ENCODE results near the gene MTMR4.
A peak's percentile ranks its signal among the peaks of the same experiment; 100 is the strongest.

The MTMR4 gene

DNA sequence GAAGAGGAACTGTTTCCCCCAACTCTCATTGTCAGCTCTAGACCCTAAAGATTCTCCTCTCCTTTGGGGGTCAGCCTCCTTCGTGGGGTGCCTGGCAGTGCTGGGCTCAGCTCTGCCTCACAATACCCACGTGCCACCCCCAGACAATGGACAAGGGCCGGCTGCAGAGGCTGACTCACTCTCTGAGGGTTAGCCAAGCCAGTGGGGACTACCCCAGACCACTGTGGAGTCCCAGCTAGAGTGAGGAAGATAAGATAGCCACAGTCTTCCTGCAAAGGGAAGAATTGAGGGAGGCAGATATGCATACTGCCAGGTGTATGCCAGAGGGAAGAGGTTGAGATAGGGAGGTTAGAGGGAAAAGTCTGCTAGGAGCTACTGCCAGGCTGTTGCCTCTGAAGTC lies 13.5 kb upstream of the MTMR4 start:
- H4K91ac ChIP-seq (ENCODE audit: low read depth, low read length, poor library complexity) = no peak overlapping the region
- no peaks in the 10 kb centered on the region for H3K36me3 ChIP-seq (replicated peaks in 1 of 2; ENCODE audit: control insufficient read depth in 2 of 2, insufficient read depth in 2 of 2, low read length in 2 of 2)
- no peak overlapping the region for H3K9ac ChIP-seq (ENCODE audit: low read depth, low read length, poor library complexity)
- H2BK120ac ChIP-seq (ENCODE audit: low read depth, low read length) = no peak overlapping the region
- H3K4me3 ChIP-seq (ENCODE audit: low read length in 2 of 2) = no peak overlapping the region
- no peak overlapping the region for H2BK5ac ChIP-seq (ENCODE audit: low read length)
- H3K4me2 ChIP-seq (ENCODE audit: insufficient read depth, low read length, poor library complexity, severe bottlenecking) = no peak overlapping the region
- H3K14ac ChIP-seq (ENCODE audit: low read length) = no peak overlapping the region
- DNase-seq (ENCODE audit: low spot score) = no peak
- H3K79me1 ChIP-seq (ENCODE audit: low read depth, low read length) = no peaks in the 10 kb centered on the region
- no peak overlapping the region for H2AK5ac ChIP-seq (ENCODE audit: low read depth, low read length)
- no peak overlapping the region for H3K4ac ChIP-seq (ENCODE audit: low read length)
- no peak overlapping the region for H4K8ac ChIP-seq (ENCODE audit: low read depth, low read length)
- H3K4me1 ChIP-seq (ENCODE audit: control insufficient read depth in 2 of 2, insufficient read depth in 1 of 2, low read depth in 1 of 2, low read length in 2 of 2) = peaks cover 9 to 15% of the 10 kb centered on the region in 2 donors
- no peaks in the 10 kb centered on the region for H3K9me3 ChIP-seq (replicated peaks in 1 of 2; ENCODE audit: control insufficient read depth in 2 of 2, insufficient read depth in 1 of 2, low read depth in 1 of 2, low read length in 2 of 2)
- H2BK15ac ChIP-seq (ENCODE audit: low read length) = no peak overlapping the region
- peaks cover 0 to 63% (median 2%) of the 10 kb centered on the region in 3 experiments for H3K27me3 ChIP-seq (ENCODE audit: control insufficient read depth in 3 of 3, insufficient read depth in 3 of 3, low read depth in 1 of 3, low read length in 3 of 3)
- no CpG with 5 or more reads among the region's 3 CpGs for WGBS, 2 donors (ENCODE audit: extremely low coverage in 2 of 2, insufficient read length in 2 of 2, insufficient replicate concordance in 1 of 2)
- H3K18ac ChIP-seq (ENCODE audit: low read length) = no peak overlapping the region
- no peak overlapping the region for H2AFZ ChIP-seq (ENCODE audit: low read length)
- no peak overlapping the region for H3K27ac ChIP-seq (replicated peaks; ENCODE audit: low read length)
- H3K23ac ChIP-seq (ENCODE audit: low read depth, low read length, poor library complexity) = no peak overlapping the region
- H2BK12ac ChIP-seq (ENCODE audit: low read length) = no peak overlapping the region

DNA sequence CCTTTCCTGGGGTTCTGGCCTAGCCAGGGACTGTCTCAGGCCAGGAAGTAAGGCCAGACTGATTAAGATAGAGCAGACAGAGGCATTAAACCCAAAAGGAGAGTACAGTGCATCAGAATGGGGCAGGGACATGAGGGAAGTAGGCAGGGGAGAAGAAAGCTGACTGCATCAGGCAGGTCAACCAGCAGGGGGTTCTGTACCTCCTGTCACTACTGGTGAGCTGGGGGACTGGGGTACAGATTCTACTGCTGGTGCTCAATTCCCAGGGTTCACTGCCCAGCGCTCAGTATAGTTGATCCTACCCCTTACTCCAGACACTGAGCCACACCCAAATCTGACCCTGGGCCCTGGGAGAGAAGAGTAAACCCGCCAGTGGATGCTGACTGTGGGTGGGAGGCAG lies 12.9 kb upstream of the MTMR4 start:
- Histone ChIP-seq H3K79me1 (ENCODE audit: low read depth, low read length) (no peaks in the 10 kb centered on the region), H2BK12ac (ENCODE audit: low read length) (no peak overlapping the region), H2BK5ac (ENCODE audit: low read length) (no peak overlapping the region), H3K27ac (replicated peaks; ENCODE audit: low read length) (no peak overlapping the region), H3K9ac (ENCODE audit: low read depth, low read length, poor library complexity) (no peak overlapping the region), H3K14ac (ENCODE audit: low read length) (no peak overlapping the region), H3K9me3 (replicated peaks in 1 of 2; ENCODE audit: control insufficient read depth in 2 of 2, insufficient read depth in 1 of 2, low read depth in 1 of 2, low read length in 2 of 2) (no peaks in the 10 kb centered on the region), H2AFZ (ENCODE audit: low read length) (no peak overlapping the region), H4K8ac (ENCODE audit: low read depth, low read length) (no peak overlapping the region), H4K91ac (ENCODE audit: low read depth, low read length, poor library complexity) (no peak overlapping the region), H2AK5ac (ENCODE audit: low read depth, low read length) (no peak overlapping the region), H3K27me3 (ENCODE audit: control insufficient read depth in 3 of 3, insufficient read depth in 3 of 3, low read depth in 1 of 3, low read length in 3 of 3) (peaks cover 0 to 56% (median 2%) of the 10 kb centered on the region in 3 experiments), H2BK120ac (ENCODE audit: low read depth, low read length) (no peak overlapping the region), H3K36me3 (replicated peaks in 1 of 2; ENCODE audit: control insufficient read depth in 2 of 2, insufficient read depth in 2 of 2, low read length in 2 of 2) (no peaks in the 10 kb centered on the region), H3K4me3 (ENCODE audit: low read length in 2 of 2) (no peak overlapping the region), H3K23ac (ENCODE audit: low read depth, low read length, poor library complexity) (no peak overlapping the region), H3K18ac (ENCODE audit: low read length) (no peak overlapping the region), H3K4ac (ENCODE audit: low read length) (no peak overlapping the region), H3K4me2 (ENCODE audit: insufficient read depth, low read length, poor library complexity, severe bottlenecking) (no peak overlapping the region), H3K4me1 (ENCODE audit: control insufficient read depth in 2 of 2, insufficient read depth in 1 of 2, low read depth in 1 of 2, low read length in 2 of 2) (peaks cover 3 to 9% of the 10 kb centered on the region in 2 donors), H2BK15ac (ENCODE audit: low read length) (no peak overlapping the region)
- WGBS, 2 donors (ENCODE audit: extremely low coverage in 2 of 2, insufficient read length in 2 of 2, insufficient replicate concordance in 1 of 2) = no CpG with 5 or more reads among the region's 2 CpGs
- no peak for DNase-seq (ENCODE audit: low spot score)

DNA sequence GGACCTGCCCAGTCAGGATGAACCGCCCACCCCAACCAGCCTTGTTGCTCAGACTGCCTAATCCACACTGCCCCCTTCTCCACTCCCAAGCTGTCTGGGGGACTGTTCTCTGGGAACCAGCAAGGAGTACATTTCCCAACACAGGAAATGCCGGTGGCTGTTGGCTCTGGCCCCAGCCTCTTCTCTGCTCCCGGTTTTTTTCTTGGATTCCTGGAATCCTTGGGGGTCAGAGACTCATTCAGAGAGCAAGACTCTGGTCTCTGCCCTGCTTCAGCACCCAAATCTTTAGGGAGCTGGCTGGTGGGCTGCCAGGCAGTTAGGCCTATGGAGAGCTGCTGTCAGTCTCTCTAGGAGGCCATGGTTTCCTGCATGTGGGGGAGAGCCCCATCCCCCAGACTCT lies 10.8 kb upstream of the MTMR4 start:
- Histone ChIP-seq H3K9me3 (replicated peaks in 1 of 2; ENCODE audit: control insufficient read depth in 2 of 2, insufficient read depth in 1 of 2, low read depth in 1 of 2, low read length in 2 of 2) (no peaks in the 10 kb centered on the region), H3K4me2 (ENCODE audit: insufficient read depth, low read length, poor library complexity, severe bottlenecking) (no peak overlapping the region), H3K4ac (ENCODE audit: low read length) (no peak overlapping the region), H2BK12ac (ENCODE audit: low read length) (no peak overlapping the region), H4K91ac (ENCODE audit: low read depth, low read length, poor library complexity) (no peak overlapping the region), H3K4me3 (ENCODE audit: low read length in 2 of 2) (peak overlapping the region in 1 of 2 donors; percentile 1), H3K79me1 (ENCODE audit: low read depth, low read length) (no peaks in the 10 kb centered on the region), H3K18ac (ENCODE audit: low read length) (no peak overlapping the region), H3K36me3 (replicated peaks in 1 of 2; ENCODE audit: control insufficient read depth in 2 of 2, insufficient read depth in 2 of 2, low read length in 2 of 2) (no peaks in the 10 kb centered on the region), H2BK15ac (ENCODE audit: low read length) (no peak overlapping the region), H2AK5ac (ENCODE audit: low read depth, low read length) (no peak overlapping the region), H3K23ac (ENCODE audit: low read depth, low read length, poor library complexity) (no peak overlapping the region), H3K27ac (replicated peaks; ENCODE audit: low read length) (no peak overlapping the region), H3K4me1 (ENCODE audit: control insufficient read depth in 2 of 2, insufficient read depth in 1 of 2, low read depth in 1 of 2, low read length in 2 of 2) (peaks cover 0 to 3% of the 10 kb centered on the region in 2 donors), H2AFZ (ENCODE audit: low read length) (peak overlapping the region; percentile 72), H2BK5ac (ENCODE audit: low read length) (no peak overlapping the region), H2BK120ac (ENCODE audit: low read depth, low read length) (no peak overlapping the region), H3K14ac (ENCODE audit: low read length) (no peak overlapping the region), H3K9ac (ENCODE audit: low read depth, low read length, poor library complexity) (no peak overlapping the region), H3K27me3 (ENCODE audit: control insufficient read depth in 3 of 3, insufficient read depth in 3 of 3, low read depth in 1 of 3, low read length in 3 of 3) (peaks cover 0 to 40% (median 0%) of the 10 kb centered on the region in 3 experiments), H4K8ac (ENCODE audit: low read depth, low read length) (no peak overlapping the region)
- DNase-seq (ENCODE audit: low spot score) = no peak
- WGBS, 2 donors (ENCODE audit: extremely low coverage in 2 of 2, insufficient read length in 2 of 2, insufficient replicate concordance in 1 of 2) = no CpG with 5 or more reads among the region's 3 CpGs

DNA sequence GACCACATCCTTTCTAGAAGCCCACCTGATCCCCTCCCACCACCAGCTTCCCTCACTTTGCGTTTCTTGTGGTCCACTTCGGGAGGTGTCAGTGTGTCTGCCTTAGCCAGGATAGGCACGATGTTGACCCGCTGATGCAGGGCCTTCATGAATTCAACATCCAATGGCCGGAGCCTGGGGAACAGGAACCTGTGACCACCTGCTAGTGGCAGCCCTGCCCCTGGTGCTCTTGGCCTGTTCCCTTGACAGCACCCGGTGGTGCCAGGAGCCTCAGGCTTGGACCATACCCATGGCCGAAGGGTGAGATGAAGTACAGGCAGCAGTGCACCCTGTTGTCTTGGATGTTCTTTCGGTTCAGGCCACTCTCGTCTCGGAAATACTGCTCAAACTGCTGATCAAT lies 7.2 kb upstream of the MTMR4 start:
- H3K27ac ChIP-seq (replicated peaks; ENCODE audit: low read length) = no peak overlapping the region
- no peak overlapping the region for H3K4me2 ChIP-seq (ENCODE audit: insufficient read depth, low read length, poor library complexity, severe bottlenecking)
- WGBS, 2 donors (ENCODE audit: extremely low coverage in 2 of 2, insufficient read length in 2 of 2, insufficient replicate concordance in 1 of 2) = no CpG with 5 or more reads among the region's 10 CpGs

More for the DNA sequence above, 7.2 kb upstream of the MTMR4 start:
- H3K9ac ChIP-seq (ENCODE audit: low read depth, low read length, poor library complexity) = peak overlapping the region; percentile 24
- H2BK12ac ChIP-seq (ENCODE audit: low read length) = no peak overlapping the region
- peaks cover 0 to 7% (median 0%) of the 10 kb centered on the region in 3 experiments for H3K27me3 ChIP-seq (ENCODE audit: control insufficient read depth in 3 of 3, insufficient read depth in 3 of 3, low read depth in 1 of 3, low read length in 3 of 3)
- peaks cover 6% of the 10 kb centered on the region for H3K79me1 ChIP-seq (ENCODE audit: low read depth, low read length)
- no peak overlapping the region for H3K4ac ChIP-seq (ENCODE audit: low read length)
- H4K91ac ChIP-seq (ENCODE audit: low read depth, low read length, poor library complexity) = no peak overlapping the region
- H3K4me3 ChIP-seq (ENCODE audit: low read length in 2 of 2) = no peak overlapping the region
- no peak overlapping the region for H2AK5ac ChIP-seq (ENCODE audit: low read depth, low read length)
- H2BK120ac ChIP-seq (ENCODE audit: low read depth, low read length) = no peak overlapping the region
- no peak overlapping the region for H3K14ac ChIP-seq (ENCODE audit: low read length)
- peaks cover 5% of the 10 kb centered on the region in 2 donors for H3K4me1 ChIP-seq (ENCODE audit: control insufficient read depth in 2 of 2, insufficient read depth in 1 of 2, low read depth in 1 of 2, low read length in 2 of 2)
- no peak overlapping the region for H3K18ac ChIP-seq (ENCODE audit: low read length)
- no peak overlapping the region for H2BK15ac ChIP-seq (ENCODE audit: low read length)
- H2BK5ac ChIP-seq (ENCODE audit: low read length) = no peak overlapping the region
- no peak overlapping the region for H4K8ac ChIP-seq (ENCODE audit: low read depth, low read length)
- no peak for DNase-seq (ENCODE audit: low spot score)
- no peaks in the 10 kb centered on the region for H3K36me3 ChIP-seq (replicated peaks in 1 of 2; ENCODE audit: control insufficient read depth in 2 of 2, insufficient read depth in 2 of 2, low read length in 2 of 2)
- H3K9me3 ChIP-seq (replicated peaks in 1 of 2; ENCODE audit: control insufficient read depth in 2 of 2, insufficient read depth in 1 of 2, low read depth in 1 of 2, low read length in 2 of 2) = no peaks in the 10 kb centered on the region
- peak overlapping the region; percentile 35 for H3K23ac ChIP-seq (ENCODE audit: low read depth, low read length, poor library complexity)
- no peak overlapping the region for H2AFZ ChIP-seq (ENCODE audit: low read length)
